Skeletal muscle tissue (tissue), 5 donors: ENCODE data around the gene LHB. TPM values are rescaled to one million over a fixed set of nuclear protein-coding genes. Genes with fewer than 3 reads are reported as not detected.

Experiments
- H3K27ac ChIP-seq: one replicate; pipeline ENCODE4 v1.7.0; 2013; ENCODE audit warnings: mild to moderate bottlenecking, low read depth, low read length, inconsistent platforms
- H3K27me3 ChIP-seq, 3 donors: one replicate each; pipeline ENCODE4 v1.7.0; 2013; ENCODE audit warnings: low read length in 3 of 3; ENCODE audit not compliant: control insufficient read depth in 3 of 3, insufficient read depth in 3 of 3
- H3K36me3 ChIP-seq, 3 donors: one replicate each; pipeline ENCODE4 v1.7.0; 2013; ENCODE audit warnings: low read length in 3 of 3; ENCODE audit not compliant: control insufficient read depth in 3 of 3, insufficient read depth in 3 of 3
- H3K4me1 ChIP-seq, 3 donors: one replicate each; pipeline ENCODE4 v1.7.0; 2013; ENCODE audit warnings: low read length in 3 of 3, mild to moderate bottlenecking in 3 of 3; ENCODE audit not compliant: control insufficient read depth in 3 of 3, insufficient read depth in 3 of 3
- H3K4me3 ChIP-seq, 3 donors: one replicate each; pipeline ENCODE4 v1.7.0; 2013; ENCODE audit warnings: low read length in 3 of 3
- H3K9ac ChIP-seq, 3 donors: one replicate each; pipeline ENCODE4 v1.7.0; 2013; ENCODE audit warnings: low read length in 3 of 3, mild to moderate bottlenecking in 3 of 3, moderate library complexity in 2 of 3, low read depth in 1 of 3
- H3K9me3 ChIP-seq, 3 donors: one replicate each; pipeline ENCODE4 v1.7.0; 2013; ENCODE audit warnings: low read length in 3 of 3; ENCODE audit not compliant: control insufficient read depth in 3 of 3
- small RNA-seq: library from RNA; depleted of rRNA; stranded (forward); fragments of <200 nt; gene quantifications from one replicate; pipeline ENCODE3, GENCODE V24; 2014
- total RNA-seq: library from RNA; depleted of rRNA; stranded (reverse); fragments of >200 nt; gene quantifications from one replicate; pipeline ENCODE4 v1.2.3, GENCODE V29; 2014
- donor health status: Osteomylitis.

LHB gene
- total RNA-seq, 1 donor from 2014 or later: not detected

GRCh38 chr19:48968813-48969218 lies 48.1 kb downstream of the LHB start:
- H3K36me3 ChIP-seq: peaks cover 50 to 56% (median 54%) of the 10 kb centered on the region in 3 donors
- H3K27ac ChIP-seq: peak overlapping the region; percentile 90
- H3K4me1 ChIP-seq: peaks cover 47 to 61% (median 55%) of the 10 kb centered on the region in 3 donors
- H3K4me3 ChIP-seq: no peak overlapping the region
- H3K9ac ChIP-seq: peak overlapping the region in 1 of 3 donors; percentile 50
- H3K9me3 ChIP-seq: no peaks in the 10 kb centered on the region
- H3K27me3 ChIP-seq: no peaks in the 10 kb centered on the region

- H3K4me3 ChIP-seq: no peak overlapping the region
- peaks cover 47 to 54% (median 51%) of the 10 kb centered on the region in 3 donors for H3K36me3 ChIP-seq
- H3K4me1 ChIP-seq: peaks cover 51 to 67% (median 61%) of the 10 kb centered on the region in 3 donors
- peak overlapping the region in 1 of 3 donors; percentile 50 for H3K9ac ChIP-seq
- H3K9me3 ChIP-seq: no peaks in the 10 kb centered on the region
- no peaks in the 10 kb centered on the region for H3K27me3 ChIP-seq
- H3K27ac ChIP-seq: peak overlapping the region; percentile 90
These were observed 48.7 kb downstream of the LHB start for GRCh38 chr19:48968179-48968661.

- Histone ChIP-seq H3K9ac (peak overlapping the region in 1 of 3 donors; percentile 99), H3K9me3 (no peaks in the 10 kb centered on the region), H3K27me3 (no peaks in the 10 kb centered on the region), H3K4me3 (peak overlapping the region in 2 of 3 donors; percentile 95 to 99), H3K36me3 (peaks cover 42 to 51% (median 49%) of the 10 kb centered on the region in 3 donors), H3K27ac (peak overlapping the region; percentile 90), H3K4me1 (peaks cover 53 to 70% (median 64%) of the 10 kb centered on the region in 3 donors)
These were observed 49.3 kb downstream of the LHB start for GRCh38 chr19:48967346-48968178.

GRCh38 chr19:48966541-48967345 lies 50.1 kb downstream of the LHB start:
- Histone ChIP-seq H3K27me3 (no peaks in the 10 kb centered on the region), H3K36me3 (peaks cover 42 to 49% (median 47%) of the 10 kb centered on the region in 3 donors), H3K27ac (peak overlapping the region; percentile 90), H3K9me3 (no peaks in the 10 kb centered on the region), H3K9ac (peak overlapping the region; percentile 86 to 99 (median 96)), H3K4me1 (peaks cover 56 to 76% (median 70%) of the 10 kb centered on the region in 3 donors), H3K4me3 (peak overlapping the region; percentile 95 to 99 (median 99))

Small RNA genes lying within 50 kb of the gene (small RNA-seq; reads per million reads assigned to genes)
- gene MIR6798: not detected

Other genes with a start within 250 kb of the LHB start
- 13.6 TPM for gene BCAT2, start 206.1 kb downstream of the LHB start, total RNA-seq
- gene HSD17B14, start 180.6 kb downstream of the LHB start, total RNA-seq: 0.52 TPM
- gene PLEKHA4, start 148.5 kb downstream of the LHB start, total RNA-seq: 14.1 TPM
- gene PPP1R15A, start 144.7 kb downstream of the LHB start, total RNA-seq: 26.1 TPM
- not detected for gene TULP2, start 118.3 kb downstream of the LHB start, total RNA-seq
- 107 TPM for gene NUCB1, start 116.8 kb downstream of the LHB start, total RNA-seq
- not detected for gene DHDH, start 83.4 kb downstream of the LHB start, total RNA-seq
- 20.4 TPM for gene BAX, start 62.2 kb downstream of the LHB start, total RNA-seq
- 470 TPM for gene FTL, start 51.8 kb downstream of the LHB start, total RNA-seq
- gene GYS1, start 23.8 kb downstream of the LHB start, total RNA-seq: 42.8 TPM
- 101 TPM for gene RUVBL2, start 23.2 kb downstream of the LHB start, total RNA-seq
- not detected for gene CGB3, start 7.2 kb upstream of the LHB start, total RNA-seq
- gene CGB2, start 14.8 kb upstream of the LHB start, total RNA-seq: not detected
- not detected for gene CGB1, start 19.8 kb upstream of the LHB start, total RNA-seq
- not detected for gene CGB5, start 26.8 kb upstream of the LHB start, total RNA-seq
- gene CGB8, start 32.0 kb upstream of the LHB start, total RNA-seq: not detected
- gene CGB7, start 40.7 kb upstream of the LHB start, total RNA-seq: 0.52 TPM
- gene NTF4, start 47.7 kb upstream of the LHB start, total RNA-seq: not detected
- 3.7 TPM for gene KCNA7, start 55.6 kb upstream of the LHB start, total RNA-seq
- gene SNRNP70, start 68.4 kb upstream of the LHB start, total RNA-seq: 103 TPM
- gene LIN7B, start 97.3 kb upstream of the LHB start, total RNA-seq: 18.3 TPM
- gene C19orf73, start 102.1 kb upstream of the LHB start, total RNA-seq: not detected
- 3.1 TPM for gene PPFIA3, start 102.5 kb upstream of the LHB start, total RNA-seq
- gene HRC, start 138.3 kb upstream of the LHB start, total RNA-seq: 78.3 TPM
- 5.2 TPM for gene TRPM4, start 140.7 kb upstream of the LHB start, total RNA-seq